Heart left ventricle (tissue), 16 donors: Measurements from ENCODE around the gene C5orf34. TPM values are rescaled to one million over a fixed set of nuclear protein-coding genes. Genes with fewer than 3 reads are reported as not detected.

ENCODE experiments used
- ATAC-seq, 4 donors: fragments of 200-7000 bp; cut with Tn5 transposase; one replicate each; pipeline ENCODE4 v1.9.1; 2020 to 2022; ENCODE audit warnings: moderate library complexity in 4 of 4, mild to moderate bottlenecking in 3 of 4, moderate number of reproducible peaks in 1 of 4
- DNase-seq, 5 donors: peaks; one replicate each; pipeline ENCODE4 v3.0.0-alpha.2; 2020
- H3K27ac ChIP-seq, 12 donors: fragments of 200-600 bp; sonication (generic) in 4 of 12; one replicate each; pipeline versions ENCODE4 v1.5.0 to v1.8.0; 2016 to 2022; ENCODE audit warnings: mild to moderate bottlenecking in 2 of 12
- H3K27me3 ChIP-seq, 9 donors: fragments of 200-600 bp; sonication (generic) in 2 of 9; one replicate each; pipeline versions ENCODE4 v1.5.1 to v1.8.0; 2016 to 2022; ENCODE audit warnings: mild to moderate bottlenecking in 3 of 9
- H3K36me3 ChIP-seq, 9 donors: fragments of 200-600 bp; sonication (generic) in 2 of 9; one replicate each; pipeline versions ENCODE4 v1.5.0 to v1.8.0; 2018 to 2022; ENCODE audit warnings: mild to moderate bottlenecking in 2 of 9
- H3K4me1 ChIP-seq, 12 donors: fragments of 200-600 bp; sonication (generic) in 4 of 12; one replicate each; pipeline versions ENCODE4 v1.5.0 to v1.8.0; 2016 to 2022; ENCODE audit warnings: mild to moderate bottlenecking in 3 of 12
- H3K4me3 ChIP-seq, 12 donors: fragments of 200-600 bp; sonication (generic) in 4 of 12; one replicate each; pipeline versions ENCODE4 v1.5.0 to v1.8.0; 2017 to 2022; ENCODE audit warnings: mild to moderate bottlenecking in 9 of 12, moderate library complexity in 4 of 12
- H3K9me3 ChIP-seq, 12 donors: fragments of 200-600 bp; sonication (generic) in 4 of 12; one replicate each; pipeline versions ENCODE4 v1.5.0 to v1.8.0; 2016 to 2022; ENCODE audit warnings: mild to moderate bottlenecking in 1 of 12
- POLR2A ChIP-seq, 2 donors: fragments of 450-650 bp; IDR thresholded peaks; one replicate each; pipeline ENCODE4 v1.6.1; 2017; ENCODE audit warnings: antibody characterized with exemption in 2 of 2, mild to moderate bottlenecking in 2 of 2, moderate library complexity in 2 of 2
- WGBS, 4 donors: extraction: QIAGEN DNeasy Blood & Tissue Kit in 2 of 4; methylation state at CpG; one replicate each; pipeline versions ENCODE4 v1.1.5 to v1.1.7; 2013 to 2018; 5-methylcytosine and 5-hydroxymethylcytosine counted together
- intact Hi-C, 10 donors: fragments of 100-400 bp; cut with DNase I; formaldehyde crosslinking; loops; one replicate each; pipeline versions ENCODE4 v1.11.1 to v1.14.2; 2022
- polyA plus RNA-seq, 2 donors: library from polyadenylated mRNA; stranded (reverse); fragments of 200-250 nt; gene quantifications; one replicate each; pipeline ENCODE4 v1.2.3, GENCODE V29; 2013
- total RNA-seq, 9 donors: library from RNA; depleted of rRNA in 2 of 9; stranded (reverse); fragments of >200 nt in 2 of 9; fragmentation: NEBNext Ultra II Directional in 3 of 9; extraction: Animal tissue kit (Norgen Biotek cat#: 25700) in 3 of 9; gene quantifications; one replicate each; pipeline versions ENCODE4 v1.1.0 to v1.2.4, GENCODE V29; 2016 to 2023
- TF ChIP-seq, protein P1 (sequence below), 12 donors: fragments of 200-600 bp; sonication (generic) in 4 of 12; IDR thresholded peaks; one replicate each; pipeline versions ENCODE4 v1.5.0 to v1.8.0; 2018 to 2022; ENCODE audit warnings: antibody characterized with exemption in 12 of 12, mild to moderate bottlenecking in 5 of 12
- donor health status: ischemic (EF 13 %, LVEDD 7.1; RV severe dilation, severe dysfunction).
- donor health status: healthy with polysubstance abuse.
- donor health status: DM: no; HTN: yes; CAD: no.
- donor health status: DM: no; HTN: no; CAD: no.
- donor health status: ischemic (EF 25% LVEDD 6.9; RV normal size, moderate dysfunction).
- donor health status: ischemic (EF 25% LVEDD 5.7; RV mildly dilated, moderate dysfunction).
- donor health status: healthy.
- donor health status: DM: yes; HTN: yes; CAD: no.
- donor health status: ischemic (EF 35%, LVEDD 5.7; RV mildly dilated, moderate dysfunction).
- donor health status: nonischemic (EF 11% LVEDD 7.7; RV severe dilation, severe dysfunction).
- donor health status: DM: yes; HTN: yes; CAD: no.
- donor health status: PGD.
- donor health status: ischemic (EF 29% LVEDD 5.4; RV normal size, mild dysfunction).
- donor health status: nonischemic (EF 23%, LVEDD 6.1; RV moderate dilation, normal function).

C5orf34 gene
- total and polyA plus RNA-seq, 11 donors: 0.19 to 1.6 (median 0.54) TPM

DNA sequence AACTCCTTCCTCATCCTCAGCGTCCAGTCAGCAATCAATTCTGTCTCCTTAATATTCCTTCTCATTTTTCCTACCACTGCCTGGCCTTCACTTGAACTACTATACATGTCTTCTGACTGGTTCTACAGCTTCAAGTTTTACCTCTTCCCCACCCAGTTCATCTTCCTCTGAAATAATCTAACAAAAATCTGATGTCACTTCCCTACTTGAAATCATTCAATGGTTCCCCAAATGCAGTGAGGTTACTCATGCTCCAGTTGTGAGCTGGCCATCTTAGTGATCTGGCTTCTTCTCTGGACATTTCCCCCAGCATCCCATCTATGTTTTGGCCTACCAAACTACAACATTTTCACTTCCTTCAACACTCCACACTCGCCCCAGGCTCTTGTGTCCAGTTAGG is 16.4 kb downstream of the C5orf34 start:
- no peaks in the 10 kb centered on the region for H3K4me1 ChIP-seq
- no peaks in the 10 kb centered on the region for H3K27me3 ChIP-seq
- intact Hi-C loops: no loop called here
- TF ChIP-seq POLR2A (IDR thresholded peaks at IDR 0.05): no peak
- TF ChIP-seq, protein P1, sequence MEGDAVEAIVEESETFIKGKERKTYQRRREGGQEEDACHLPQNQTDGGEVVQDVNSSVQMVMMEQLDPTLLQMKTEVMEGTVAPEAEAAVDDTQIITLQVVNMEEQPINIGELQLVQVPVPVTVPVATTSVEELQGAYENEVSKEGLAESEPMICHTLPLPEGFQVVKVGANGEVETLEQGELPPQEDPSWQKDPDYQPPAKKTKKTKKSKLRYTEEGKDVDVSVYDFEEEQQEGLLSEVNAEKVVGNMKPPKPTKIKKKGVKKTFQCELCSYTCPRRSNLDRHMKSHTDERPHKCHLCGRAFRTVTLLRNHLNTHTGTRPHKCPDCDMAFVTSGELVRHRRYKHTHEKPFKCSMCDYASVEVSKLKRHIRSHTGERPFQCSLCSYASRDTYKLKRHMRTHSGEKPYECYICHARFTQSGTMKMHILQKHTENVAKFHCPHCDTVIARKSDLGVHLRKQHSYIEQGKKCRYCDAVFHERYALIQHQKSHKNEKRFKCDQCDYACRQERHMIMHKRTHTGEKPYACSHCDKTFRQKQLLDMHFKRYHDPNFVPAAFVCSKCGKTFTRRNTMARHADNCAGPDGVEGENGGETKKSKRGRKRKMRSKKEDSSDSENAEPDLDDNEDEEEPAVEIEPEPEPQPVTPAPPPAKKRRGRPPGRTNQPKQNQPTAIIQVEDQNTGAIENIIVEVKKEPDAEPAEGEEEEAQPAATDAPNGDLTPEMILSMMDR (IDR thresholded peaks at IDR 0.05): no peak
- peaks cover 0 to 6% (median 0%) of the 10 kb centered on the region in 9 donors for H3K36me3 ChIP-seq
- no peak overlapping the region for H3K27ac ChIP-seq
- DNase-seq (no peak), ATAC-seq (no peak)
- H3K4me3 ChIP-seq: no peak overlapping the region
- 89 to 93% (median 92%) methylated on average over 2 of the region's 2 CpGs for WGBS, 4 donors
- H3K9me3 ChIP-seq: no peaks in the 10 kb centered on the region

GRCh38 chr5:43497311-43498104 is 17.4 kb downstream of the C5orf34 start:
- Histone ChIP-seq H3K27me3 (no peaks in the 10 kb centered on the region), H3K4me3 (no peak overlapping the region)
- 83 to 96% (median 91%) methylated on average over 5 of the region's 5 CpGs for WGBS, 4 donors

GRCh38 chr5:43491326-43491725 is 23.6 kb downstream of the C5orf34 start:
- ATAC-seq: no peak
- no peaks in the 10 kb centered on the region for H3K4me1 ChIP-seq
- no peaks in the 10 kb centered on the region for H3K27me3 ChIP-seq
- intact Hi-C loops: no loop called here
- 93 to 100% (median 99%) methylated on average over 1 of the region's 1 CpG for WGBS, 4 donors
- H3K4me3 ChIP-seq: no peak overlapping the region
- no peak overlapping the region for H3K27ac ChIP-seq
- no peak for TF ChIP-seq POLR2A (IDR thresholded peaks at IDR 0.05)
- TF ChIP-seq, protein P1 (IDR thresholded peaks at IDR 0.05): no peak
- no peak for DNase-seq
- peaks cover 0 to 8% (median 0%) of the 10 kb centered on the region in 9 donors for H3K36me3 ChIP-seq
- no peaks in the 10 kb centered on the region for H3K9me3 ChIP-seq

More at GRCh38 chr5:43497311-43498104, 17.4 kb downstream of the C5orf34 start:
- intact Hi-C loops: no loop called here
- Histone ChIP-seq H3K9me3 (no peaks in the 10 kb centered on the region), H3K36me3 (no peaks in the 10 kb centered on the region), H3K4me1 (no peaks in the 10 kb centered on the region), H3K27ac (no peak overlapping the region)
- no peak for ATAC-seq
- TF ChIP-seq POLR2A (IDR thresholded peaks at IDR 0.05): no peak
- TF ChIP-seq, protein P1 (IDR thresholded peaks at IDR 0.05): no peak
- no peak for DNase-seq

- no peak for TF ChIP-seq POLR2A (IDR thresholded peaks at IDR 0.05)
- TF ChIP-seq, protein P1 (IDR thresholded peaks at IDR 0.05): no peak
- Histone ChIP-seq H3K9me3 (no peaks in the 10 kb centered on the region), H3K36me3 (peaks cover 0 to 8% (median 0%) of the 10 kb centered on the region in 9 donors), H3K27me3 (no peaks in the 10 kb centered on the region), H3K4me3 (no peak overlapping the region), H3K27ac (no peak overlapping the region), H3K4me1 (peaks cover 0 to 29% (median 15%) of the 10 kb centered on the region in 12 donors)
- no peak for ATAC-seq
- 94 to 98% (median 95%) methylated on average over 3 of the region's 3 CpGs for WGBS, 4 donors
- intact Hi-C loops: loop anchor here in 6 of 10 donors (10.0 kb wide), 2 partner anchors 172 to 182 kb away; partner anchors contain the start of gene HMGCS1 (in 4 of the 6)
- DNase-seq: no peak
These were observed 28.6 kb downstream of the C5orf34 start for GRCh38 chr5:43486353-43486752.
